HG02852 (cell line): ENCODE measurements around the gene MED27.

ENCODE experiments used
- ATAC-seq: cut with Tn5 transposase; IDR thresholded peaks from one replicate; pipeline ENCODE4 v1.9.1; 2021; ENCODE audit warnings: mild to moderate bottlenecking, moderate library complexity; ENCODE audit not compliant: unreplicated experiment

Gene MED27

GRCh38 chr9:131889437-131890251 is 190.0 kb downstream of the MED27 start:
- ATAC-seq: no peak

GRCh38 chr9:131888923-131889322 is 190.7 kb downstream of the MED27 start:
- ATAC-seq: no peak

- no peak for ATAC-seq
Observed at GRCh38 chr9:131887680-131888079, 192.0 kb downstream of the MED27 start.

GRCh38 chr9:131886826-131887225 is 192.8 kb downstream of the MED27 start:
- no peak for ATAC-seq

- ATAC-seq: no peak
Observed at GRCh38 chr9:131885144-131885609, 194.5 kb downstream of the MED27 start.

- no peak for ATAC-seq
Observed at GRCh38 chr9:131884222-131884621, 195.4 kb downstream of the MED27 start.

- no peak for ATAC-seq
Observed at GRCh38 chr9:131880833-131881583, 198.7 kb downstream of the MED27 start.

- ATAC-seq: no peak
Observed at GRCh38 chr9:131879911-131880290, 199.8 kb downstream of the MED27 start.

GRCh38 chr9:131879181-131879910 is 200.3 kb downstream of the MED27 start:
- ATAC-seq: no peak

- no peak for ATAC-seq
Observed at GRCh38 chr9:131876486-131876885, 203.2 kb downstream of the MED27 start.

GRCh38 chr9:131875828-131876485 is 203.7 kb downstream of the MED27 start:
- ATAC-seq: no peak

- ATAC-seq: no peak
Observed at GRCh38 chr9:131874916-131875670, 204.6 kb downstream of the MED27 start.

- no peak for ATAC-seq
Observed at GRCh38 chr9:131874447-131874846, 205.2 kb downstream of the MED27 start.

- no peak for ATAC-seq
Observed at GRCh38 chr9:131873891-131874440, 205.7 kb downstream of the MED27 start.

GRCh38 chr9:131873335-131873734 is 206.3 kb downstream of the MED27 start:
- no peak for ATAC-seq

GRCh38 chr9:131872702-131873101 is 207.0 kb downstream of the MED27 start:
- no peak for ATAC-seq

- ATAC-seq: no peak
Observed at GRCh38 chr9:131872006-131872405, 207.7 kb downstream of the MED27 start.

- no peak for ATAC-seq
Observed at GRCh38 chr9:131870156-131870555, 209.5 kb downstream of the MED27 start.

GRCh38 chr9:131869348-131869747 is 210.3 kb downstream of the MED27 start:
- no peak for ATAC-seq

- no peak for ATAC-seq
Observed at GRCh38 chr9:131868766-131869165, 210.9 kb downstream of the MED27 start.
